PC-3 (cell line): ENCODE measurements around the gene RBBP5. TPM values are rescaled to one million over a fixed set of nuclear protein-coding genes. Genes with fewer than 3 reads are reported as not detected.

Source experiments
- ATAC-seq: fragments of 200-7000 bp; cut with Tn5 transposase; 2 replicates; pipeline ENCODE4 v1.9.1; 2020; ENCODE audit warnings: mild to moderate bottlenecking, moderate library complexity
- BruUV-seq: library from RNA; stranded (reverse); fragments of 400-500 nt; replicated peaks from 2 replicates; lab custom pipeline; 2021; lab: Mats Ljungman, UMichigan
- CTCF ChIA-PET: fragments of 300-600 bp; sonication (Branson Sonifier 250); formaldehyde crosslinking; loops from one replicate; lab custom pipeline; 2022; ENCODE audit warnings: antibody characterized with exemption; lab: Charles Lee
- POLR2A ChIA-PET: fragments of 300-600 bp; sonication (Branson Sonifier 250); formaldehyde crosslinking; loops from one replicate; lab custom pipeline; 2022; ENCODE audit warnings: antibody characterized with exemption; ENCODE audit not compliant: unreplicated experiment; lab: Charles Lee
- DNase-seq: peaks from one replicate; pipeline ENCODE4 v3.0.0-alpha.2; 2015
- H2AFZ ChIP-seq: fragments of 300-600 bp; sonication (generic); 2 replicates; pipeline ENCODE4 v1.6.0; 2016; ENCODE audit warnings: antibody characterized with exemption, low read length
- H3F3A ChIP-seq: fragments of 300-600 bp; sonication (generic); one replicate; pipeline ENCODE4 v1.6.0; 2017; ENCODE audit warnings: antibody characterized with exemption, low read length, control low read depth, mild to moderate bottlenecking; ENCODE audit not compliant: unreplicated experiment
- H3K27ac ChIP-seq: fragments of 300-600 bp; sonication (generic); 2 replicates; pipeline ENCODE4 v1.5.1; 2016; ENCODE audit warnings: mild to moderate bottlenecking, low read length
- H3K27me3 ChIP-seq: fragments of 300-600 bp; sonication (generic); 2 replicates; pipeline ENCODE4 v1.6.1; 2016; ENCODE audit warnings: low read length, mixed read lengths
- H3K36me3 ChIP-seq: fragments of 300-600 bp; sonication (generic); 2 replicates; pipeline ENCODE4 v1.6.1; 2016; ENCODE audit warnings: low read depth, mixed run types, low read length, mixed read lengths
- H3K4me1 ChIP-seq: fragments of 300-600 bp; sonication (generic); 2 replicates; pipeline ENCODE4 v1.5.1; 2016; ENCODE audit warnings: low read length; ENCODE audit not compliant: insufficient read depth
- H3K4me2 ChIP-seq: fragments of 300-600 bp; sonication (generic); 2 replicates; pipeline ENCODE4 v1.6.0; 2016; ENCODE audit warnings: low read length
- H3K4me3 ChIP-seq: fragments of 300-600 bp; sonication (generic); 2 replicates; pipeline ENCODE4 v1.5.1; 2016; ENCODE audit warnings: mild to moderate bottlenecking, low read length, mixed read lengths
- H3K79me2 ChIP-seq: fragments of 300-600 bp; sonication (generic); 2 replicates; pipeline ENCODE4 v1.6.1; 2017; ENCODE audit warnings: low read length, mixed read lengths
- H3K9ac ChIP-seq: fragments of 300-600 bp; sonication (generic); 2 replicates; pipeline ENCODE4 v1.6.0; 2016; ENCODE audit warnings: mild to moderate bottlenecking, low read length
- H3K9me2 ChIP-seq: fragments of 300-600 bp; sonication (generic); replicated peaks from 2 replicates; pipeline ENCODE4 v1.6.1; 2016; ENCODE audit warnings: mixed run types, low read length, mixed read lengths
- H3K9me3 ChIP-seq: fragments of 300-600 bp; sonication (generic); 2 replicates; pipeline ENCODE4 v1.6.1; 2016; ENCODE audit warnings: low read length, mixed read lengths
- H4K20me1 ChIP-seq: fragments of 300-600 bp; sonication (generic); 2 replicates; pipeline ENCODE4 v1.6.1; 2016; ENCODE audit warnings: low read length, mixed read lengths
- CTCF ChIP-seq: fragments of 300-600 bp; sonication (generic); conservative IDR thresholded peaks from 2 replicates; pipeline ENCODE4 v1.5.1; 2017; ENCODE audit warnings: antibody characterized with exemption, low read depth, mild to moderate bottlenecking, low read length
- EZH2 ChIP-seq: fragments of 300-600 bp; sonication (generic); IDR thresholded peaks from one replicate; pipeline ENCODE4 v1.6.1; 2017; ENCODE audit warnings: antibody characterized with exemption, mild to moderate bottlenecking, low read length; ENCODE audit not compliant: unreplicated experiment
- EZH2phosphoT487 ChIP-seq: fragments of 300-600 bp; sonication (generic); IDR thresholded peaks from 2 replicates; pipeline ENCODE4 v1.6.1; 2018; ENCODE audit warnings: mild to moderate bottlenecking, antibody characterized with exemption, low read length, borderline replicate concordance
- intact Hi-C: fragments of 100-400 bp; cut with micrococcal nuclease; formaldehyde crosslinking; loops from 2 replicates; pipeline ENCODE4 v1.9.0; 2023
- total RNA-seq: library from RNA; depleted of rRNA; stranded (reverse); fragments of >200 nt; gene quantifications from 2 replicates; pipeline ENCODE4 v1.2.3, GENCODE V29; 2014

RBBP5 gene
- total RNA-seq, 1 experiment from 2014 or later, result 41.7 TPM

- intact Hi-C loops, result no loop called here
- Histone ChIP-seq H3K9ac (no peak overlapping the region), H3K9me3 (no peaks in the 10 kb centered on the region), H3K27me3 (no peaks in the 10 kb centered on the region), H3K4me1 (peaks cover 10% of the 10 kb centered on the region; the same call in 1 of the 2 replicates), H3K36me3 (no peaks in the 10 kb centered on the region), H3K27ac (0 out of 2 replicates have a peak overlapping the region, but pooled peaks have one; percentile 7), H3K9me2 (no peaks in the 10 kb centered on the region), H3K79me2 (no peaks in the 10 kb centered on the region), H2AFZ (no peak overlapping the region), H3K4me3 (no peak overlapping the region), H3K4me2 (no peak overlapping the region), H4K20me1 (no peaks in the 10 kb centered on the region), H3F3A (no peaks in the 10 kb centered on the region)
- CTCF ChIA-PET, result interaction anchor here (1.5 kb wide), 1 partner anchor 11 kb away, joined by 6 read pairs; no protein-coding TSS in a partner anchor
- ATAC-seq (no peak), DNase-seq (peak; percentile 60)
- no peak for TF ChIP-seq CTCF
- TF ChIP-seq EZH2, result no peak
- no peak for TF ChIP-seq EZH2phosphoT487
- POLR2A ChIA-PET, result no interaction called here
- BruUV-seq, result no TSS peak
These were observed 48.9 kb downstream of the RBBP5 start for GRCh38 chr1:205072881-205073280.

DNA sequence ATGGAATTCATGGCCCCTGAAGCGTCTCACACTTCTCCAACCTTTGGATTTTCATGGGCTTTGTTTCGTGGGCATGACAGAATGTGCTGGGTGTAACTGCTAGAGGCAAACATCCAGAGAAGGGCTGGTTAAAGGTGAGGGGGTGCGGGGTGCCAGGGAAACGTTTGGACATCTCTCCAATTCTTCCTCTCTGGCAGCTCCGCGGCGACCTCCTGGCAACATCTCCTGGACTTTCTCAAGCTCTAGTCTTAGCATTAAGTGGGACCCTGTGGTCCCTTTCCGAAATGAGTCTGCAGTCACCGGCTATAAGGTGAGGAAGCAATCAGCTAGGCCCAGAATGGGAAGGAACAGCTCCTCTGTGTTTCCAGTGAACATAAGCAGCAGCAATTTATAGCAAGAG lies 49.5 kb downstream of the RBBP5 start:
- Histone ChIP-seq H3K9me2 (no peaks in the 10 kb centered on the region), H3K4me3 (no peak overlapping the region), H3K27ac (no peak overlapping the region), H3F3A (no peaks in the 10 kb centered on the region), H2AFZ (no peak overlapping the region), H4K20me1 (no peaks in the 10 kb centered on the region), H3K4me1 (peaks cover 10% of the 10 kb centered on the region; the same call in 1 of the 2 replicates), H3K9ac (no peak overlapping the region), H3K79me2 (no peaks in the 10 kb centered on the region), H3K4me2 (no peak overlapping the region), H3K36me3 (no peaks in the 10 kb centered on the region), H3K27me3 (no peaks in the 10 kb centered on the region), H3K9me3 (no peaks in the 10 kb centered on the region)
- no TSS peak for BruUV-seq
- ChIA-PET POLR2A (no interaction called here), CTCF (interaction anchor here (1.5 kb wide), 1 partner anchor 11 kb away, joined by 6 read pairs; no protein-coding TSS in a partner anchor)
- intact Hi-C loops, result no loop called here
- TF ChIP-seq EZH2, result no peak
- TF ChIP-seq CTCF, result no peak
- TF ChIP-seq EZH2phosphoT487, result no peak
- DNase-seq (no peak), ATAC-seq (no peak)

GRCh38 chr1:205071801-205072200 lies 50.0 kb downstream of the RBBP5 start:
- no peak for TF ChIP-seq CTCF
- no peak for TF ChIP-seq EZH2
- TF ChIP-seq EZH2phosphoT487, result no peak
- no peaks in the 10 kb centered on the region for H3K36me3 ChIP-seq
- H3F3A ChIP-seq, result no peaks in the 10 kb centered on the region
- H3K4me2 ChIP-seq, result no peak overlapping the region
- no peak overlapping the region for H3K9ac ChIP-seq
- no peak for ATAC-seq
- no TSS peak for BruUV-seq
- ChIA-PET POLR2A (no interaction called here), CTCF (interaction anchor here (1.5 kb wide), 1 partner anchor 10 kb away, joined by 6 read pairs; no protein-coding TSS in a partner anchor)
- H3K79me2 ChIP-seq, result no peaks in the 10 kb centered on the region
- no peaks in the 10 kb centered on the region for H3K9me2 ChIP-seq
- no peaks in the 10 kb centered on the region for H3K27me3 ChIP-seq
- H2AFZ ChIP-seq, result no peak overlapping the region
- DNase-seq, result no peak
- H3K27ac ChIP-seq, result no peak overlapping the region
- H3K4me3 ChIP-seq, result no peak overlapping the region
- no peaks in the 10 kb centered on the region for H4K20me1 ChIP-seq
- peaks cover 10% of the 10 kb centered on the region; the same call in 1 of the 2 replicates for H3K4me1 ChIP-seq
- intact Hi-C loops, result no loop called here
- H3K9me3 ChIP-seq, result no peaks in the 10 kb centered on the region
